Measurements from ENCODE around the gene CABYR.

DNA sequence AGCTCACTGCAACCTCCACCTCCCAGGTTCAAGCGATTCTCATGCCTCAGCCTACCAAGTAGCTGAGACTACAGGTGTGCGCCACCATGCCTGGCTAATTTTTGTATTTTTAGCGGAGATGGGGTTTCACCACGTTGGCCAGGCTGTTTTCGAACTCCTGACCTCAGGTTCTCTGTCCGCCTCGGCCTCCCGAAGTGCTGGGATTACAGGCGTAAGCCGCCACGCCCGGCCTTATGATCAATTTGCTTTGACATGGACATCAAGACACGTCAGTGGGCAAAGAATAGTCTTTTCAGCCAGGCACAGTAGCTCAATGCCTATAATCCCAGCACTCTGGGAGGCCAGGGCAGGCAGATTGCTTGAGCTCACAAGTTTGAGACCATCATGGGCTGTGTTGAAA, 48.0 kb upstream of the CABYR start:
- TF ChIP-seq, protein P1, sequence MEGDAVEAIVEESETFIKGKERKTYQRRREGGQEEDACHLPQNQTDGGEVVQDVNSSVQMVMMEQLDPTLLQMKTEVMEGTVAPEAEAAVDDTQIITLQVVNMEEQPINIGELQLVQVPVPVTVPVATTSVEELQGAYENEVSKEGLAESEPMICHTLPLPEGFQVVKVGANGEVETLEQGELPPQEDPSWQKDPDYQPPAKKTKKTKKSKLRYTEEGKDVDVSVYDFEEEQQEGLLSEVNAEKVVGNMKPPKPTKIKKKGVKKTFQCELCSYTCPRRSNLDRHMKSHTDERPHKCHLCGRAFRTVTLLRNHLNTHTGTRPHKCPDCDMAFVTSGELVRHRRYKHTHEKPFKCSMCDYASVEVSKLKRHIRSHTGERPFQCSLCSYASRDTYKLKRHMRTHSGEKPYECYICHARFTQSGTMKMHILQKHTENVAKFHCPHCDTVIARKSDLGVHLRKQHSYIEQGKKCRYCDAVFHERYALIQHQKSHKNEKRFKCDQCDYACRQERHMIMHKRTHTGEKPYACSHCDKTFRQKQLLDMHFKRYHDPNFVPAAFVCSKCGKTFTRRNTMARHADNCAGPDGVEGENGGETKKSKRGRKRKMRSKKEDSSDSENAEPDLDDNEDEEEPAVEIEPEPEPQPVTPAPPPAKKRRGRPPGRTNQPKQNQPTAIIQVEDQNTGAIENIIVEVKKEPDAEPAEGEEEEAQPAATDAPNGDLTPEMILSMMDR (IDR thresholded peaks at IDR 0.05): no peak
- TF ChIP-seq POLR2A (IDR thresholded peaks at IDR 0.05) (no peak), EP300 (IDR thresholded peaks at IDR 0.05) (no peak)
